HG03097 (cell line): ENCODE results near the gene SPATA20.

ENCODE experiments used
- ATAC-seq: cut with Tn5 transposase; IDR thresholded peaks from one replicate; pipeline ENCODE4 v1.9.1; 2021; ENCODE audit not compliant: unreplicated experiment, low FRiP score

SPATA20 gene

DNA sequence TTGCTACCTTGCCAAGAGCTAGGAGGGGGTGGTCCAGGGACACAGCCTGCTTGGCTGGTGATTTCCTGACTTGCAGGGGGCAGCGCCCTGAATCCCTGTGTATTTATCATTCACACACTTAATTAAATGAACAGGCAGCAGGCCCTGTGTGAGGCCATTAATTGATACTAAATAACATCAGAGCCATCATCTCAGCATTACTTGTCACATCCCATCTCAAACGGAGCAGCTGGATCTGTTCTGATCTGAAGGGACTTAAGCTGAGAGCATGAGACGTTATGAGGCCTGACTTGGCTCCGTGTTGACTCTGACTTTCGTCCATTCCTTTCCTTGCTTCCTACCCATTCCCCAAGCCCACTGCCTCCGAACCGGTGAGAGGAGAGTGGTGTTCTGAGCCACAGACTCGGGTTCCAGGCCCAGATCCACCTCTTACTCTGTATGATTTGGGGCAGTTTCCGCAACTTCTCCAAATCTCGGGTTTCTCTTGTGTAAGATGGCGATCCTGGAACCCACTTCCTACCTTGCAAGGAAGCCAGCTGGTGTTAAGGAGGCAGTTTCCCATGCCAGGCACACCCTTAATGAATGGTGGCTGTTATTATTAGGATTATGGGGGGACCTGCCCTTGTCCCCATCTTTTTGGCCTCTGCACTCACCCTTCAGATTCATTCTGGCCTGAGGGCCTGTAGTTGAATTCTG lies 47.3 kb downstream of the SPATA20 start:
- no peak for ATAC-seq

DNA sequence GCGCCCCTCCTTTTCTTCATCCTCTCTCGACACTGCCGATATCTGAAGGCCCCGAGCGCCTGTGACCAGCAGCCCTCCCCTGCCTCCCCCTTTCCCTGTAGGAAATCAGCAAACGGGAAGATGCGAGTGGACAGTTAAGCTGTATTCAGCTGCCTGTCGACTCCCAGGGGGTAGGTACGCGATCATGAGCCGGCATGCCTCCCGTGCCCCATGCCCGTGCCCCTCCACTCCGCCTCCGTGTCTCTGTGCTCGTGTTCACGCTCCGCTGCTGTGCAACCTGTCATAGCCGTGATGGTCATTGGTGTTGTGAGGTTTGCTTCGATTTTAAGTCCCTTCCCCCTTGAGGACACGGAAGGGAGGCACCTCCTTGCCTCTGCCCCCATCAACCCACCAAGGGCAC lies 47.9 kb downstream of the SPATA20 start:
- ATAC-seq: no peak

DNA sequence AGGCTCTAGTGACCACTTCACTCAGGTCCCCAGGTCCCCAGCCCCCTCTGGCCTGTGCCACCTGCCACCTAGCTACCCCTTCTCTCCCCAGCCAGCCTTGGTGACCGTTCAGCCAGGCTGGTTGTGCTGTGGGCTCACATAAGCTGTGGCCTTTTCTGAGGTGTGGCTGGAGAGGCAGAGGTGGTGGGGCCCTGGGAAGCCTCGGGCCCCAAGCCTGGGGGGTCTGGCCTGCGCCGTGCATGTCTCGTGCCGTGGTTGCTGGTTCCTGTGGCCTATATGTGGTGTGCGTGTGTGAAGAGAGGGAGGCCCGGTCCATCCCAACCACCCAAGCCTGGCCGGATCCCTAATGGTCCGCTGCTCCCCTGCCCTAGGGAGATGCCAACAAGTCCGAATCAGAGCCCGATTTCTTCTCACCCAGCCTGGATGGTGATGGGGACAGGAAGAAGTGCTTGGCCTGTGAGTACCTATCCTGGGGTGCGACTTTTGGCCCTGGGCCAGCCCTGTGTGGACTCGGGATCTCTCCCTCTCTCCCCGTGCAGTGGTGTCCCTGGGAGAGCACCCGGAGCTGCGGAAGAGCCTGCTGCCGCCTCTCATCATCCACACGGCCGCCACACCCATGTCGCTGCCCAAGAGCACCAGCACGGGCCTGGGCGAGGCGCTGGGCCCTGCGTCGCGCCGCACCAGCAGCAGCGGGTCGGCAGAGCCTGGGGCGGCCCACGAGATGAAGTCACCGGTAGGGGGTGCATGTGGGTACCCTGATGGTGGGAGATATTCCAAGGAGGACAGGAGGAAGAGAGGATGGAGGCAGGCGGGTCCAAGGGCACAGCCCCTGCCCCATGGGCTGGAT lies 49.4 kb downstream of the SPATA20 start:
- no peak for ATAC-seq

DNA sequence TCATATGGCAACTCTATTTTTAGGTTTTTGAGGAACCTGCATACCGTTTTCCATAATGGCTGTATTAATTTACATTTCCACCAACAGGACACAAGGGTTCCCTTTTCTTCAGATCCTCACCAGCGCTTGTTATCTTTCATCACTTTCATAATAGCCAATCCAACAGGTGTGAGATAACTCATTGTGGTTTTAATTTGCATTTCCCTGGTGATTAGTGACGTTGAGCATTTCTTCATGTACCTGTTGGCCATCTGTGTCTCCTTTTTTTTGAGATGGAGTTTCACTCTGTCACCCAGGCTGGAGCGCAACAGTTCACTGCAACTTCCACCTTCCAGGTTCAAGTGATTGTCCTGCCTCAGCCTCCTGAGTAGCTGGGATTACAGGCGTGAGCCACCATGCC lies 51.5 kb downstream of the SPATA20 start:
- no peak for ATAC-seq

DNA sequence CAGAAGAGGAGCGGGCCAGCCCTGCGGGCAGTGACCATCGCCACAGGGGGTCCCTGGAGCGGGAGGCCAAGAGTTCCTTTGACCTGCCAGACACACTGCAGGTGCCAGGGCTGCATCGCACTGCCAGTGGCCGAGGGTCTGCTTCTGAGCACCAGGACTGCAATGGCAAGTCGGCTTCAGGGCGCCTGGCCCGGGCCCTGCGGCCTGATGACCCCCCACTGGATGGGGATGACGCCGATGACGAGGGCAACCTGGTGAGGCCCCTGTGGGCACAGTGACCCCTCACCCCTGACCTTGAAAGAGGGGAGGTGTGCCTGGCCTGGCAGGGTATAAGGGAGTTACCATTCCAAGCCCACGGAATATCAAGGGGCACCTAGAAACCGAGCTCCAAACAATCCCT lies 52.6 kb downstream of the SPATA20 start:
- no peak for ATAC-seq

DNA sequence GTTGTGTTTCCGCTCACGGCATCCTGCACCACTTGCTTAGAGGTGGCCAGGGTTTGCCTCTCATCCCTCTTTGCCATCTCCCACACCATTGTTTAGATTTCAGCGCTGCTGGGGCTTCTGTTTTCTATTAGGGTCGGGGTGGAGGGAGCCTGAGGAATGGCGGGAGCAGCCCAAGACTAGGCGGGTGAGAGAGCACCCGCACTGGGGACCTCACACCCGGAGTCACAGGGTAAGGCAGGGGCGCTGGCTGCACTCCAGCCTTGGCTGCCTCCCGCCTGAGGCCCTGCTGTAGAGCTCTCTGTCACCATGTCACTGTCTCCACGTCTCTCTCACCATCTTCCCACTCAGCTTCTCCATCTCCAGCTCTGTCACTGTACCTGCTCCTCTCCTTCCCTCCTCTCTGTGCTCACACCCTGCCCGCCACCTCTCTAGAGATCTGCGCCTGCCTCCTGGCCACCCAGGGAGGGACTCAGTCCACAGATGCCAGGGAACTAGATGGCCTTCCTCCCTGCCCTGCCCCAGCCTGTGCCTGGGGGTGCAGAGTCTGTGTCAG lies 54.9 kb downstream of the SPATA20 start:
- no peak for ATAC-seq

DNA sequence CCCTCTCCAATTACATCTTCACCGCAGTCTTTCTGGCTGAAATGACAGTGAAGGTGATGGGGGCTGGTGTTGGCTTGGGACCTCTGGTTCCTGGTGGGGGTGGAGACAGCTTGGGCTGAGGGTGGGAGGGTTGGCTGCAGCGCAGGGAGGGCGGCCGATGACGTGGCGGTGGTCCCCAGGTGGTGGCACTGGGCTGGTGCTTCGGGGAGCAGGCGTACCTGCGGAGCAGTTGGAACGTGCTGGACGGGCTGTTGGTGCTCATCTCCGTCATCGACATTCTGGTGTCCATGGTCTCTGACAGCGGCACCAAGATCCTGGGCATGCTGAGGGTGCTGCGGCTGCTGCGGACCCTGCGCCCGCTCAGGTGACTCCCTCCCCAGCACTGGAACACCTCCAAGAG lies 55.9 kb downstream of the SPATA20 start:
- ATAC-seq: no peak

DNA sequence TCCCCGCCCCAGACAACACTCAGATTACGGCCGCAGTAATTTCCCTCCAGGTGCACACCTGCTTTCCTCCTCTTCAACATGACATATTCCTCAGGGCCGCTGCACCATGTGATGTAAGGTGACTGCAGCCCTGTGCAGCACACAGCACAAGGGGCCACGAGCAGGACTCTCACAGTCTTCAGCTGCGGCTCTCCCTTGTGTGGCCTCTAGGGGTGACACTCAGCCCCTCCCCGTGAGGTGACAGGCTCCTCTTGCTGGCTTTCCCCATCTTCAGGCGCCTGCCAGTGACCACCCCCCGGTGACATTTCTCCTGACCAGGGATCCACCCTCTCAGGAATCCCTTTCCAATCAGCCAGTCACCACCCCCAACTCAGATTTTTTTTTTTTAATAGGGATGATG lies 56.4 kb downstream of the SPATA20 start:
- ATAC-seq: no peak

DNA sequence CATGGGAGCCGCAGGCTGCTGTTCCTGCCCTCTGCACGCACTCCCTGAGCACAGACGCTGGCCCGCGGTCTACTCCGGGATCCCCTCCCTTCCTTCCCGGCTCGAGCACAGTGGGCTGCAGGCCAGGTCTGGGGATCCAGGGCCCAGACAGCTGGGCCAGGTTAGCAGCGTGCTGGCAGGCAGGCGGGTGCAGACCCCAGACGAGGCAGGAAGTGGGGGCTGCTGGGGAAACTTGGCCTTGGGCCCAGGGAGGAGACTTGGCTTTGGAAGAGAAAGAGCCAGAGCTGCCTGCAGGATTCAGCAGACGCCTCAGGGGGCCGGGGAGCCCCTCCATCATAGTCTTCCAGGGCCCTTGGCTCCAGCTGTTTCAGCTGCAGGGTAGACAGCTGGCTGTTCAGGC lies 57.5 kb downstream of the SPATA20 start:
- ATAC-seq: no peak

DNA sequence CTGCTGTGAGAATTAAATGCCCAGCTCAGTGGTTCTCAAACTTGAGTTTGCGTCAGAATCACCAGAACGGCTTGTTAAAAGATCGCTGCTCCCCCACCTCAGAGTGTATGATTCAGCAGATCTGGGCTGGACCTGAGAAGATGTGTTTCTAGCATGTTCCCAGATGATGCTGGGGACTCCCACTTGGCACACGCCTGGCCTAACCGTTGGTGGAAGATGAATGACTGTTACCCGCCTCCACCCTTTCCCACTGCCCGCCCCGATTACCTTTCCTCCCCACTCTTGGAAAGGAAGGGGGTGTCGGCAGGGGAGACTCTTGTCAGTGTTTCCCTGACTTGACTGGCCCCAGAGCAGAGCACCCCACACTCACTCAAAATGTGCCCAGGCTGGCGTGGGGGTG lies 58.5 kb downstream of the SPATA20 start:
- no peak for ATAC-seq
